HEK293T (cell line): ENCODE measurements around the gene CEP135.

ENCODE experiments used
- ARNT ChIP-seq: fragments of 450-650 bp; IDR thresholded peaks from 2 replicates; pipeline ENCODE4 v1.6.1; 2017; ENCODE audit warnings: mild to moderate bottlenecking
- FOXA1 ChIP-seq: fragments of 450-650 bp; IDR thresholded peaks from 2 replicates; pipeline ENCODE4 v1.6.1; 2016; ENCODE audit warnings: mild to moderate bottlenecking
- FOXK2 ChIP-seq: fragments of 450-650 bp; IDR thresholded peaks from 2 replicates; pipeline ENCODE4 v1.6.1; 2016; ENCODE audit warnings: mild to moderate bottlenecking
- HDGF ChIP-seq: fragments of 450-650 bp; IDR thresholded peaks from 2 replicates; pipeline ENCODE4 v1.6.1; 2017; ENCODE audit warnings: antibody characterized with exemption, borderline replicate concordance
- L3MBTL2 ChIP-seq: fragments of 450-650 bp; conservative IDR thresholded peaks from 2 replicates; pipeline ENCODE4 v1.6.1; 2016; ENCODE audit warnings: mild to moderate bottlenecking
- LEF1 ChIP-seq: fragments of 450-650 bp; IDR thresholded peaks from 2 replicates; pipeline ENCODE4 v1.6.1; 2017; ENCODE audit warnings: mild to moderate bottlenecking, borderline replicate concordance
- NFRKB ChIP-seq: fragments of 450-650 bp; IDR thresholded peaks from 2 replicates; pipeline ENCODE4 v1.6.1; 2016; ENCODE audit warnings: mild to moderate bottlenecking, moderate library complexity
- SP1 ChIP-seq: fragments of 450-650 bp; IDR thresholded peaks from 2 replicates; pipeline ENCODE4 v1.6.1; 2017
- SUZ12 ChIP-seq: fragments of 450-650 bp; IDR thresholded peaks from 2 replicates; pipeline ENCODE4 v1.6.1; 2016; ENCODE audit warnings: mild to moderate bottlenecking

- TF ChIP-seq FOXA1 (no peak), SUZ12 (no peak), FOXK2 (no peak), SP1 (no peak), LEF1 (no peak), NFRKB (no peak), HDGF (no peak), L3MBTL2 (no peak), ARNT (no peak)
Measured at GRCh38 chr4:56058555-56058954, 109.8 kb downstream of the CEP135 start.
